ENCODE results near the gene ASXL1. TPM values are rescaled to one million over a fixed set of nuclear protein-coding genes. Genes with fewer than 3 reads are reported as not detected.

Gene ASXL1
- total RNA-seq, 4 donors from 2014 or later = 69.2 to 139 (median 104) TPM

- DNase-seq (ENCODE audit: low spot score) = no peak
- ATAC-seq (ENCODE audit: low FRiP score) = peak; percentile 2
- TF ChIP-seq, protein P1, sequence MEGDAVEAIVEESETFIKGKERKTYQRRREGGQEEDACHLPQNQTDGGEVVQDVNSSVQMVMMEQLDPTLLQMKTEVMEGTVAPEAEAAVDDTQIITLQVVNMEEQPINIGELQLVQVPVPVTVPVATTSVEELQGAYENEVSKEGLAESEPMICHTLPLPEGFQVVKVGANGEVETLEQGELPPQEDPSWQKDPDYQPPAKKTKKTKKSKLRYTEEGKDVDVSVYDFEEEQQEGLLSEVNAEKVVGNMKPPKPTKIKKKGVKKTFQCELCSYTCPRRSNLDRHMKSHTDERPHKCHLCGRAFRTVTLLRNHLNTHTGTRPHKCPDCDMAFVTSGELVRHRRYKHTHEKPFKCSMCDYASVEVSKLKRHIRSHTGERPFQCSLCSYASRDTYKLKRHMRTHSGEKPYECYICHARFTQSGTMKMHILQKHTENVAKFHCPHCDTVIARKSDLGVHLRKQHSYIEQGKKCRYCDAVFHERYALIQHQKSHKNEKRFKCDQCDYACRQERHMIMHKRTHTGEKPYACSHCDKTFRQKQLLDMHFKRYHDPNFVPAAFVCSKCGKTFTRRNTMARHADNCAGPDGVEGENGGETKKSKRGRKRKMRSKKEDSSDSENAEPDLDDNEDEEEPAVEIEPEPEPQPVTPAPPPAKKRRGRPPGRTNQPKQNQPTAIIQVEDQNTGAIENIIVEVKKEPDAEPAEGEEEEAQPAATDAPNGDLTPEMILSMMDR (IDR thresholded peaks at IDR 0.05) = no peak
Observed at GRCh38 chr20:32435449-32436107, 77.4 kb downstream of the ASXL1 start.

- TF ChIP-seq, protein P1 (IDR thresholded peaks at IDR 0.05) = no peak
- DNase-seq (ENCODE audit: low spot score) = no peak
- no peak for ATAC-seq (ENCODE audit: low FRiP score)
Observed at GRCh38 chr20:32436142-32436861, 78.2 kb downstream of the ASXL1 start.

DNA sequence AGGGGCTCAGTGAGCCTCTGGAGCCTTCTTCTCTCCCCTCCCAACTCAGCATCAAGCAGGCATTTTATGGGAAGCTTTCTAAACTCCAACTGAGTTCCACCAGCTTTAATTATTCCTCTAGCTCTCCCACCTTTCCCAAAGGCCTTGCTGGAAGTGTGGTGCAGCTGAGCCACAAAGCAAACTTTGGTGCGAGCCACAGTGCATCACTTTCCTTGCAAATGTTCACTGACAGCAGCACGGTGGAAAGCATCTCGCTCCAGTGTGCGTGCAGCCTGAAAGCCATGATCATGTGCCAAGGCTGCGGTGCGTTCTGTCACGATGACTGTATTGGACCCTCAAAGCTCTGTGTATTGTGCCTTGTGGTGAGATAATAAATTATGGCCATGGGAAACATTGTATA, 78.8 kb downstream of the ASXL1 start:
- TF ChIP-seq, protein P1 (IDR thresholded peaks at IDR 0.05) = no peak
- no peak for ATAC-seq (ENCODE audit: low FRiP score)
- DNase-seq (ENCODE audit: low spot score) = no peak

DNA sequence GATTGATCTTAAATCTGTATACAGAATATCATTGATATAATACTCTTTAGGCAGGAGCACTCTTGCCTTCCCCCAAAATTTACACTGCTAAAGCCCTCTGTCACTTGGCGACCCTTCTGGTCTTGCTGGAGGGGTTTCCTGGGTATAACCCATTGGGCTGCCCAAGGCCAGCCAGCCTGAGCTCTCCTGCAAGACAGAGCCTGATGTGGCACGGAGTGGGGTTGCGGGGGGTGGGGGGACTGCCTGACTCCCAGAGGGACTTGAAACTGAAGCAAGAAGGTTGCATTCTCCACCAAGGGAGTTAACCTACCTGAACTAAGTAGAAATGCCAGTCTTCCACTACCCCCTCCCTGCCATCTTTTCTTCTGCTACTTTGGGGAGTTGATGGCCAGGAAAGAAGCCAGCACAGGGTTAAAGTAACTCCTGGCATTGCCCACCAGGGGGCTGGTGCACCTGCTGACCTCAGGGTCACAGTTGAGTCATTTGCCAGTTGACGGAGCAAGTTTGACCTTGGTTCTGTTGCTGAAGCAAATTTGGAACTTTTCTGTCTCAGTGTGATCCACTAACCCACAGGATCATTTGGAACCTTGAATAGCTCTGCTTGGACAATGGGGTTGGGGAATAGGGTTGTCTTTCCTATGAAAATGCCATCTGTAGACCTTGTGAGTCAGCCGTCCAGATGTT, 79.4 kb downstream of the ASXL1 start:
- ATAC-seq (ENCODE audit: low FRiP score) (no peak), DNase-seq (ENCODE audit: low spot score) (no peak)
- TF ChIP-seq, protein P1 (IDR thresholded peaks at IDR 0.05) = no peak

- ATAC-seq (ENCODE audit: low FRiP score) = no peak
- no peak for DNase-seq (ENCODE audit: low spot score)
Observed at GRCh38 chr20:32438331-32438858, 80.3 kb downstream of the ASXL1 start.

GRCh38 chr20:32439132-32439829, 81.2 kb downstream of the ASXL1 start:
- ATAC-seq (ENCODE audit: low FRiP score) (no peak), DNase-seq (ENCODE audit: low spot score) (no peak)
- TF ChIP-seq, protein P1 (IDR thresholded peaks at IDR 0.05) = no peak

More at GRCh38 chr20:32438331-32438858, 80.3 kb downstream of the ASXL1 start:
- TF ChIP-seq, protein P1 (IDR thresholded peaks at IDR 0.05) = no peak

All from omental fat pad (tissue), 4 donors.